AG08395 (cell line): Measurements from ENCODE around the gene STRIP2.
"Not testable (repeated sequence)": the region's sequence is repeated elsewhere in the genome, so short reads cannot be mapped to it uniquely, and the experiment has no call there.

Experiments used
- DNase-seq: peaks from one replicate; pipeline ENCODE4 v3.0.0; 2012; ENCODE audit warnings: mixed read lengths, low spot score

STRIP2 gene

GRCh38 chr7:129423700-129424410 is 10.4 kb upstream of the STRIP2 start:
- peak; percentile 7 for DNase-seq

- no peak for DNase-seq
These were observed 7.8 kb upstream of the STRIP2 start for GRCh38 chr7:129426482-129426881.

GRCh38 chr7:129427526-129428045 is 6.6 kb upstream of the STRIP2 start:
- DNase-seq, result no peak

- DNase-seq, result peak; percentile 47
These were observed 2.2 kb upstream of the STRIP2 start for GRCh38 chr7:129431911-129432643.

GRCh38 chr7:129434675-129435318 is 565 bp downstream of the STRIP2 start:
- peak; percentile 23 for DNase-seq

GRCh38 chr7:129435414-129435829 is 1.2 kb downstream of the STRIP2 start:
- DNase-seq, result no peak

- DNase-seq, result no peak
These were observed 2.2 kb downstream of the STRIP2 start for GRCh38 chr7:129436335-129436923.

- no peak for DNase-seq
These were observed 3.0 kb downstream of the STRIP2 start for GRCh38 chr7:129437190-129437589.

- DNase-seq, result no peak
These were observed 4.1 kb downstream of the STRIP2 start for GRCh38 chr7:129438281-129438838.

- peak; percentile 4 for DNase-seq
These were observed 4.8 kb downstream of the STRIP2 start for GRCh38 chr7:129438839-129439651.

- no peak for DNase-seq
These were observed 5.9 kb downstream of the STRIP2 start for GRCh38 chr7:129439963-129440625.

- no peak for DNase-seq
These were observed 9.4 kb downstream of the STRIP2 start for GRCh38 chr7:129443612-129444011.

- DNase-seq, result not testable (repeated sequence)
These were observed 10.5 kb downstream of the STRIP2 start for GRCh38 chr7:129444776-129445175.

GRCh38 chr7:129446925-129447324 is 12.7 kb downstream of the STRIP2 start:
- DNase-seq, result not testable (repeated sequence)

- DNase-seq, result not testable (repeated sequence)
These were observed 13.2 kb downstream of the STRIP2 start for GRCh38 chr7:129447445-129447844.

GRCh38 chr7:129448608-129449007 is 14.4 kb downstream of the STRIP2 start:
- DNase-seq, result not testable (repeated sequence)

GRCh38 chr7:129450295-129450694 is 16.1 kb downstream of the STRIP2 start:
- DNase-seq, result no peak

GRCh38 chr7:129452589-129453231 is 18.5 kb downstream of the STRIP2 start:
- DNase-seq, result no peak

- DNase-seq, result no peak
These were observed 19.4 kb downstream of the STRIP2 start for GRCh38 chr7:129453510-129454248.

- DNase-seq, result no peak
These were observed 20.0 kb downstream of the STRIP2 start for GRCh38 chr7:129454249-129454551.
